IMR-90 (cell line): ENCODE measurements around the gene CC2D2A. TPM values are rescaled to one million over a fixed set of nuclear protein-coding genes. Genes with fewer than 3 reads are reported as not detected.

ENCODE experiments used
- ATAC-seq: fragments of 200-7000 bp; cut with Tn5 transposase; 2 replicates; pipeline ENCODE4 v1.9.1; 2020; ENCODE audit warnings: low read depth, mild to moderate bottlenecking, moderate library complexity
- BruUV-seq: library from RNA; stranded (reverse); fragments of 400-500 nt; replicated peaks from 2 replicates; lab custom pipeline; 2021; lab: Mats Ljungman, UMichigan
- CTCF ChIA-PET: fragments of 300-600 bp; formaldehyde crosslinking; extraction: SDS; loops from one replicate; lab custom pipeline; 2021; ENCODE audit warnings: antibody characterized with exemption; lab: Yijun Ruan, JAX
- POLR2A ChIA-PET: fragments of 300-600 bp; sonication (Branson Sonifier 250); formaldehyde crosslinking; loops from one replicate; lab custom pipeline; 2022; ENCODE audit warnings: antibody characterized with exemption; ENCODE audit not compliant: unreplicated experiment; lab: Charles Lee
- DNase-seq: peaks from one replicate; pipeline ENCODE4 v3.0.0; 2013
- H2AFZ ChIP-seq: replicated peaks from 2 replicates; pipeline ENCODE3; 2013; ENCODE audit warnings: low read length, mild to moderate bottlenecking; ENCODE audit not compliant: poor library complexity
- H2AK5ac ChIP-seq: 2 replicates; pipeline ENCODE4 v1.6.1; 2013; ENCODE audit warnings: low read depth, low read length, inconsistent platforms
- H2AK9ac ChIP-seq: replicated peaks from 2 replicates; pipeline ENCODE3; 2013; ENCODE audit warnings: mild to moderate bottlenecking, low read depth, low read length, moderate library complexity; ENCODE audit not compliant: poor library complexity
- H2BK120ac ChIP-seq: 2 replicates; pipeline ENCODE4 v1.6.1; 2013; ENCODE audit warnings: low read depth, low read length, inconsistent platforms
- H2BK15ac ChIP-seq: 3 replicates; pipeline ENCODE4 v1.6.1; 2013; ENCODE audit warnings: low read depth, low read length, inconsistent platforms
- H2BK20ac ChIP-seq: 2 replicates; pipeline ENCODE4 v1.6.1; 2013; ENCODE audit warnings: low read depth, mild to moderate bottlenecking, inconsistent platforms, low read length, moderate library complexity
- H2BK5ac ChIP-seq: 2 replicates; pipeline ENCODE4 v1.6.1; 2013; ENCODE audit warnings: mild to moderate bottlenecking, low read depth, low read length, inconsistent platforms; ENCODE audit not compliant: poor library complexity, severe bottlenecking
- H3K14ac ChIP-seq: replicated peaks from 2 replicates; pipeline ENCODE4 v1.6.1; 2013; ENCODE audit warnings: low read depth, low read length, inconsistent platforms
- H3K18ac ChIP-seq: 2 replicates; pipeline ENCODE4 v1.6.1; 2013; ENCODE audit warnings: low read depth, low read length, control low read depth
- H3K23ac ChIP-seq: 2 replicates; pipeline ENCODE4 v1.6.1; 2013; ENCODE audit warnings: low read depth, low read length, inconsistent platforms
- H3K27ac ChIP-seq: 2 replicates; pipeline ENCODE4 v1.5.1; 2013; ENCODE audit warnings: mild to moderate bottlenecking, control low read depth, low read length; ENCODE audit not compliant: insufficient read depth
- H3K27me3 ChIP-seq: 2 replicates; pipeline ENCODE4 v1.6.1; 2013; ENCODE audit warnings: low read length; ENCODE audit not compliant: control insufficient read depth, insufficient read depth
- H3K36me3 ChIP-seq: 2 replicates; pipeline ENCODE4 v1.6.1; 2013; ENCODE audit warnings: low read length, mixed read lengths; ENCODE audit not compliant: control insufficient read depth, insufficient read depth
- H3K4ac ChIP-seq: 2 replicates; pipeline ENCODE4 v1.6.1; 2013; ENCODE audit warnings: low read depth, low read length, inconsistent platforms
- H3K4me1 ChIP-seq: 2 replicates; pipeline ENCODE4 v1.6.1; 2013; ENCODE audit warnings: low read length, mixed read lengths; ENCODE audit not compliant: control insufficient read depth, insufficient read depth
- H3K4me2 ChIP-seq: 2 replicates; pipeline ENCODE4 v1.6.1; 2013; ENCODE audit warnings: low read depth, mild to moderate bottlenecking, control low read depth, low read length, moderate library complexity
- H3K4me3 ChIP-seq: 2 replicates; pipeline ENCODE4 v1.5.1; 2013; ENCODE audit warnings: low read depth, mild to moderate bottlenecking, control low read depth, low read length, moderate library complexity; ENCODE audit not compliant: insufficient read depth
- H3K56ac ChIP-seq: 2 replicates; pipeline ENCODE4 v1.6.1; 2013; ENCODE audit warnings: low read length, inconsistent platforms; ENCODE audit not compliant: insufficient read depth; ENCODE audit errors: extremely low read depth
- H3K79me1 ChIP-seq, 2 experiments: 2 replicates each; pipeline ENCODE4 v1.6.1; 2013; ENCODE audit warnings: low read length in 2 of 2, inconsistent platforms in 1 of 2, low read depth in 1 of 2
- H3K9ac ChIP-seq: 2 replicates; pipeline ENCODE4 v1.6.1; 2013; ENCODE audit warnings: low read depth, low read length, control low read depth
- H3K9me1 ChIP-seq: 2 replicates; pipeline ENCODE4 v1.6.1; 2013; ENCODE audit warnings: low read length, inconsistent platforms; ENCODE audit not compliant: insufficient read depth
- H3K9me3 ChIP-seq: 2 replicates; pipeline ENCODE4 v1.6.1; 2013; ENCODE audit warnings: low read length; ENCODE audit not compliant: control insufficient read depth, insufficient read depth
- H4K20me1 ChIP-seq: 2 replicates; pipeline ENCODE4 v1.6.1; 2013; ENCODE audit warnings: low read length, inconsistent platforms; ENCODE audit not compliant: insufficient read depth
- H4K5ac ChIP-seq: 2 replicates; pipeline ENCODE4 v1.6.1; 2013; ENCODE audit warnings: mild to moderate bottlenecking, low read depth, low read length, control low read depth
- H4K8ac ChIP-seq, 2 experiments: 2 replicates each; pipeline ENCODE4 v1.6.1; 2013; ENCODE audit warnings: low read depth in 2 of 2, low read length in 2 of 2, control low read depth in 1 of 2, inconsistent platforms in 1 of 2
- H4K91ac ChIP-seq: 2 replicates; pipeline ENCODE4 v1.6.1; 2013; ENCODE audit warnings: low read depth, low read length, inconsistent platforms; ENCODE audit not compliant: insufficient read depth
- BHLHE40 ChIP-seq: fragments of 150-350 bp; IDR thresholded peaks from 2 replicates; pipeline ENCODE4 v1.6.1; 2016; ENCODE audit warnings: mild to moderate bottlenecking, low read depth, low read length
- CEBPB ChIP-seq: IDR thresholded peaks from 2 replicates; pipeline ENCODE4 v1.6.1; 2012; ENCODE audit warnings: low read depth, low read length, improper control_type of control experiment
- CHD1 ChIP-seq: IDR thresholded peaks from 2 replicates; pipeline ENCODE4 v1.6.1; 2012; ENCODE audit warnings: low read depth, low read length, improper control_type of control experiment
- CTCF ChIP-seq: conservative IDR thresholded peaks from 2 replicates; pipeline ENCODE4 v1.5.1; 2012; ENCODE audit warnings: mild to moderate bottlenecking, low read depth, low read length, improper control_type of control experiment
- FOS ChIP-seq: fragments of 150-350 bp; IDR thresholded peaks from 2 replicates; pipeline ENCODE4 v1.6.1; 2016; ENCODE audit warnings: low read depth, low read length
- MAFK ChIP-seq: IDR thresholded peaks from 2 replicates; pipeline ENCODE4 v1.6.1; 2012; ENCODE audit warnings: low read depth, low read length, improper control_type of control experiment
- MAZ ChIP-seq: IDR thresholded peaks from 2 replicates; pipeline ENCODE4 v1.6.1; 2012; ENCODE audit warnings: low read depth, mild to moderate bottlenecking, low read length, improper control_type of control experiment, moderate library complexity, borderline replicate concordance
- MXI1 ChIP-seq: IDR thresholded peaks from 2 replicates; pipeline ENCODE4 v1.6.1; 2012; ENCODE audit warnings: low read depth, mild to moderate bottlenecking, low read length, moderate library complexity, borderline replicate concordance
- NFE2L2 ChIP-seq: fragments of 150-350 bp; IDR thresholded peaks from 2 replicates; pipeline ENCODE4 v1.6.1; 2016; ENCODE audit warnings: low read depth, mild to moderate bottlenecking, low read length
- POLR2A ChIP-seq: IDR thresholded peaks from 2 replicates; pipeline ENCODE4 v1.6.1; 2012; ENCODE audit warnings: mild to moderate bottlenecking, low read depth, low read length
- RAD21 ChIP-seq: IDR thresholded peaks from 2 replicates; pipeline ENCODE4 v1.6.1; 2012; ENCODE audit warnings: low read length, improper control_type of control experiment
- RCOR1 ChIP-seq: IDR thresholded peaks from 2 replicates; pipeline ENCODE4 v1.6.1; 2012; ENCODE audit warnings: mild to moderate bottlenecking, low read length, improper control_type of control experiment; ENCODE audit not compliant: insufficient replicate concordance
- SMC3 ChIP-seq: fragments of 150-350 bp; IDR thresholded peaks from 2 replicates; pipeline ENCODE4 v1.6.1; 2016; ENCODE audit warnings: low read depth, mild to moderate bottlenecking, antibody characterized with exemption, low read length, moderate library complexity
- USF2 ChIP-seq: fragments of 150-350 bp; IDR thresholded peaks from 2 replicates; pipeline ENCODE4 v1.6.1; 2017; ENCODE audit warnings: mild to moderate bottlenecking, antibody characterized with exemption, low read length, low read depth
- WGBS, 2 experiments: methylation state at CpG; one replicate each; pipeline versions ENCODE4 v1.1.5 to v1.1.7; 2013; ENCODE audit warnings: missing lambda C conversion rate in 2 of 2; ENCODE audit not compliant: insufficient read length in 1 of 2; ENCODE audit errors: extremely low coverage in 2 of 2; 5-methylcytosine and 5-hydroxymethylcytosine counted together
- dilution Hi-C: fragments of 300-500 bp; cut with HindIII; formaldehyde crosslinking; loops from one replicate; pipeline ENCODE4 v1.14.3; 2018; ENCODE audit warnings: low sequenced_read_pairs; ENCODE audit not compliant: unreplicated experiment
- in situ Hi-C: fragments of 300-500 bp; cut with MboI; formaldehyde crosslinking; loops from 3 replicates; pipeline ENCODE4 v1.14.3; 2019; ENCODE audit warnings: low sequenced_read_pairs, inconsistent platforms, mixed read lengths
- intact Hi-C: fragments of 100-400 bp; cut with micrococcal nuclease; formaldehyde crosslinking; loops from 2 replicates; pipeline ENCODE4 v1.10.0; 2022
- polyA plus RNA-seq, 3 experiments: library from polyadenylated mRNA; depleted of rRNA; stranded (reverse); fragments of >200 nt; gene quantifications; 2 replicates each; pipeline ENCODE4 v1.2.3, GENCODE V29; 2012; ENCODE audit warnings: low replicate concordance in 1 of 3
- total RNA-seq: library from RNA; depleted of rRNA; stranded (reverse); fragments of >200 nt; gene quantifications from 2 replicates; pipeline ENCODE4 v1.2.3, GENCODE V29; 2012
- TF ChIP-seq, protein P1 (sequence below): fragments of 150-350 bp; IDR thresholded peaks from 2 replicates; pipeline ENCODE4 v1.6.1; 2016; ENCODE audit warnings: low read depth, mild to moderate bottlenecking, low read length, moderate library complexity, borderline replicate concordance

CC2D2A gene
- total and polyA plus RNA-seq, 2 of the 4 experiments (the other 2 are of a cell fraction), result 20.8 to 26.3 TPM

- Histone ChIP-seq H4K5ac (no peak overlapping the region), H2BK120ac (no peak overlapping the region), H2AK9ac (no peak overlapping the region), H3K23ac (no peak overlapping the region), H3K18ac (no peak overlapping the region), H3K4me3 (no peak overlapping the region), H3K56ac (no peak overlapping the region), H3K9me1 (0 out of 2 replicates have a peak, but pooled peaks cover 3% of the 10 kb centered on the region), H3K4me1 (peaks cover 3% of the 10 kb centered on the region), H3K9me3 (no peaks in the 10 kb centered on the region), H3K9ac (no peak overlapping the region), H3K36me3 (no peaks in the 10 kb centered on the region), H2BK15ac (no peak overlapping the region), H2BK5ac (no peak overlapping the region), H3K14ac (no peak overlapping the region), H2AFZ (no peak overlapping the region), H3K4me2 (no peak overlapping the region), H3K79me1 (no peaks in the 10 kb centered on the region), H3K4ac (no peak overlapping the region), H4K20me1 (no peaks in the 10 kb centered on the region), H3K27me3 (no peaks in the 10 kb centered on the region), H2AK5ac (no peak overlapping the region), H4K8ac (no peak overlapping the region), H4K91ac (no peak overlapping the region), H3K27ac (no peak overlapping the region), H2BK20ac (no peak overlapping the region)
- ATAC-seq, result no peak
- TF ChIP-seq RAD21, result no peak
- TF ChIP-seq USF2, result no peak
- TF ChIP-seq MXI1, result no peak
- no peak for TF ChIP-seq RCOR1
- no peak for TF ChIP-seq BHLHE40
- no peak for TF ChIP-seq NFE2L2
- TF ChIP-seq CHD1, result no peak
- no peak for TF ChIP-seq POLR2A
- no peak for TF ChIP-seq CEBPB
- no peak for TF ChIP-seq MAFK
- TF ChIP-seq, protein P1, sequence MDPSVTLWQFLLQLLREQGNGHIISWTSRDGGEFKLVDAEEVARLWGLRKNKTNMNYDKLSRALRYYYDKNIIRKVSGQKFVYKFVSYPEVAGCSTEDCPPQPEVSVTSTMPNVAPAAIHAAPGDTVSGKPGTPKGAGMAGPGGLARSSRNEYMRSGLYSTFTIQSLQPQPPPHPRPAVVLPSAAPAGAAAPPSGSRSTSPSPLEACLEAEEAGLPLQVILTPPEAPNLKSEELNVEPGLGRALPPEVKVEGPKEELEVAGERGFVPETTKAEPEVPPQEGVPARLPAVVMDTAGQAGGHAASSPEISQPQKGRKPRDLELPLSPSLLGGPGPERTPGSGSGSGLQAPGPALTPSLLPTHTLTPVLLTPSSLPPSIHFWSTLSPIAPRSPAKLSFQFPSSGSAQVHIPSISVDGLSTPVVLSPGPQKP, result no peak
- TF ChIP-seq CTCF, result no peak
- TF ChIP-seq FOS, result no peak
- TF ChIP-seq SMC3, result no peak
- TF ChIP-seq MAZ, result no peak
- BruUV-seq, result no TSS peak
- ChIA-PET POLR2A (no interaction called here), CTCF (interaction anchor here (0.6 to 1.0 kb wide), 2 partner anchors 21 to 1392 kb away, joined by 3 read pairs; no protein-coding TSS in a partner anchor)
- whole genome bisulfite sequencing, 2 experiments, result 100% methylated on average over 1 of the region's 2 CpGs; no CpG with 5 or more reads in 1 of the 2 experiments
- DNase-seq, result no peak
- dilution Hi-C loops (no loop called here), intact Hi-C loops (no loop called here), in situ Hi-C loops (no loop called here)
Measured at GRCh38 chr4:15434091-15434490, 35.6 kb upstream of the CC2D2A start.
